Measurements from ENCODE around the gene LPO.

Gene LPO

GRCh38 chr17:58238147-58238634 lies at the start of gene LPO:
Gene LPO, plus strand, starts transcription at chr17:58238584. Its CDS starts 4,396 bp downstream, at chr17:58242980.
- no peak for DNase-seq

GRCh38 chr17:58189436-58190146 lies 48.8 kb upstream of the LPO start:
- no peak for DNase-seq

GRCh38 chr17:58191241-58191896 lies 47.0 kb upstream of the LPO start:
- no peak for DNase-seq

GRCh38 chr17:58192612-58193011 lies 45.8 kb upstream of the LPO start, which contains the start of gene EPX:
Gene EPX, plus strand, starts transcription at chr17:58192726. Its CDS starts 121 bp downstream, at chr17:58192847.
- DNase-seq: no peak

- DNase-seq: no peak
Measured at GRCh38 chr17:58193641-58194255, 44.6 kb upstream of the LPO start.

- no peak for DNase-seq
Measured at GRCh38 chr17:58195518-58196123, 42.8 kb upstream of the LPO start.

GRCh38 chr17:58196610-58197009 lies 41.8 kb upstream of the LPO start:
- no peak for DNase-seq

GRCh38 chr17:58200024-58200633 lies 38.3 kb upstream of the LPO start:
- DNase-seq: peak; percentile 19

- no peak for DNase-seq
Measured at GRCh38 chr17:58202859-58203258, 35.5 kb upstream of the LPO start.

GRCh38 chr17:58204796-58205195 lies 33.6 kb upstream of the LPO start:
- no peak for DNase-seq

GRCh38 chr17:58205936-58206335 lies 32.4 kb upstream of the LPO start:
- no peak for DNase-seq

- no peak for DNase-seq
Measured at GRCh38 chr17:58207451-58207850, 30.9 kb upstream of the LPO start.

GRCh38 chr17:58208344-58208743 lies 30.0 kb upstream of the LPO start:
- no peak for DNase-seq

- no peak for DNase-seq
Measured at GRCh38 chr17:58210922-58211321, 27.5 kb upstream of the LPO start.

GRCh38 chr17:58215685-58216084 lies 22.7 kb upstream of the LPO start:
- no peak for DNase-seq

GRCh38 chr17:58217766-58218165 lies 20.6 kb upstream of the LPO start:
- DNase-seq: no peak

- peak; percentile 95 for DNase-seq
Measured at GRCh38 chr17:58219007-58219788, 19.2 kb upstream of the LPO start, which contains the start of gene MKS1. Gene MKS1, minus strand, starts transcription at chr17:58219255. Its CDS starts 25 bp downstream, at chr17:58219230.

- DNase-seq: no peak
Measured at GRCh38 chr17:58219789-58220183, 18.6 kb upstream of the LPO start.

- peak; percentile 15 for DNase-seq
Measured at GRCh38 chr17:58224315-58224714, 14.1 kb upstream of the LPO start.

GRCh38 chr17:58227733-58228132 lies 10.7 kb upstream of the LPO start:
- no peak for DNase-seq

GRCh38 chr17:58228679-58229078 lies 9.7 kb upstream of the LPO start:
- no peak for DNase-seq

- no peak for DNase-seq
Measured at GRCh38 chr17:58229384-58229783, 9.0 kb upstream of the LPO start.
